GM19372 (cell line): ENCODE data around the gene EPAS1.

Experiments
- ATAC-seq: cut with Tn5 transposase; IDR thresholded peaks from one replicate; pipeline ENCODE4 v1.9.1; 2021; ENCODE audit warnings: mild to moderate bottlenecking, low read depth, moderate library complexity; ENCODE audit not compliant: unreplicated experiment

The EPAS1 gene

DNA sequence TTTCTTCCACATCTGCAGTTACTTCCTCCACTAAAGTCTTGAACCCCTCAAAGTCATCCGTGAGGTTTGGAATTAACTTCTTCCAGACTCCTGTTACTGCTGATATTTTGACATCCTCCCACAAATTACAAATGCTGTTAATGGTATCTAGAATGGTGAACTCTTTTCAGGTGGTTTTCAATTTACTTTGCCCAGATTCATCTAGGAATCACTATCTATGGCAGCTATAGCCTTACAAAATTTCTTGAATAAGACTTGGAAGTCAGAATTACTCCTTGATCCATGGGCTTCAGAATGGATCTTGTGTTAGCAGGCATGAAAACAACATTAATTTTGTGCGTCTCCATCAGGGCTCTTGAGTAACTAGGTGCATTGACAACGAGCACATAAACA is 19.9 kb downstream of the EPAS1 start:
- no peak for ATAC-seq

- ATAC-seq: no peak
Observed at GRCh38 chr2:46318579-46319460, 21.6 kb downstream of the EPAS1 start.

- ATAC-seq: no peak
Observed at GRCh38 chr2:46319711-46320110, 22.5 kb downstream of the EPAS1 start.

- no peak for ATAC-seq
Observed at GRCh38 chr2:46320141-46320567, 22.9 kb downstream of the EPAS1 start.

- ATAC-seq: no peak
Observed at GRCh38 chr2:46323730-46324129, 26.5 kb downstream of the EPAS1 start.

GRCh38 chr2:46325182-46325928 is 28.1 kb downstream of the EPAS1 start:
- no peak for ATAC-seq

DNA sequence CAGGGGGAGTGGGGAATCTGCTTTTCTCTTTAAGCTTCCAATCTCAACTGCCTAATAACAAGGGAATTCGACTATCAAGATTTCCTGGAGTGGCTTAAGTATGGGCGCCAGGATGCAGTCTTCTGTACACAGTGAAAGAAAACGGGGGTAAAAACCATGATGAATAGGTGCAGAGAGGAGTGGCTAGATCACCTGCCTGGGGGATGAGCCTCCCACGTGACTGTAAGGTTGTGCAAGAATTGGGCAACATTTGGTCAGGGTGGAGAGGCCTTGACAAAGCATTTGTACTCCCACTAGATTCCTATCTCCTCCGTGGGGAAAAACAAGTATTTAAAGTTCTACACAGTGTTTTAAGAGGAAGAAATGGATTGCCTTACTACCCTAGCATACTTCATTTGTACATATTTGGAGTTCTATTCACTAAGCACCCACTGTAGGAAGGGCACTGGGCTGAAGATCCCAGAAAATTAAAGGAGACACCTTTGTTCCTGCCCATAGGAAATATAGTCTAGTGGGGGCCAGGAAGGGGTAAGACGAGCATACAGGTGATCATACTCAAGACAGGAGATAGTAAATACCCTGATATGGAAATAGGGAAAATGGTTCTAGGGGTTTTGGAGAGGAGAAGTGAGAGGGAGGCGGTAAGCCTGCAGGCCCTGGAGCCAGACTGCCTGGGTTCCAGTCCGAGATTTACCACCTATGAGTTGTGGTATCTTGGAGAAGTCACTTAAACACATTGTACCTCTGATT is 29.2 kb downstream of the EPAS1 start:
- no peak for ATAC-seq

GRCh38 chr2:46327627-46328026 is 30.4 kb downstream of the EPAS1 start:
- no peak for ATAC-seq

DNA sequence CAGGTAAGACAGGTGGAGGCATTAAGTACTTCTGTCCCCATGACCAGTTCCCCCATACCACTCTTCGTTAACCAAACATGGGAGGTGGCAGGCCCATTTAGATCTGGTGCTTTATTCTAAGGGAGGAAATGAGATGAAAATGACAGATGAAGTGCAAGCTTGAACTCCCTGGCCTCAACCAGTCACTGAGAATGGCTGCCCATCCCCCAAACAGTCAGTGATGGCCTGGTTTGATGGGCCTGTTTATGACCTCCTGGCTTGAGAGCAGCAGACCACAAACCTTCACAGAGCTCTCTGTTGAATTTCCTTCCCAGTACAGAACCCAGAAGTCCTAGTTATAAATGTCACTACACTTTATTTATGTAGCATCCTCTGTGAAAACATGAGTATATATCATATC is 31.1 kb downstream of the EPAS1 start:
- ATAC-seq: no peak

GRCh38 chr2:46328829-46329228 is 31.6 kb downstream of the EPAS1 start:
- no peak for ATAC-seq

- ATAC-seq: no peak
Observed at GRCh38 chr2:46329340-46329739, 32.1 kb downstream of the EPAS1 start.

GRCh38 chr2:46329803-46330775 is 32.9 kb downstream of the EPAS1 start:
- ATAC-seq: no peak

GRCh38 chr2:46331109-46331766 is 34.0 kb downstream of the EPAS1 start:
- ATAC-seq: no peak

- no peak for ATAC-seq
Observed at GRCh38 chr2:46332686-46333281, 35.6 kb downstream of the EPAS1 start.

DNA sequence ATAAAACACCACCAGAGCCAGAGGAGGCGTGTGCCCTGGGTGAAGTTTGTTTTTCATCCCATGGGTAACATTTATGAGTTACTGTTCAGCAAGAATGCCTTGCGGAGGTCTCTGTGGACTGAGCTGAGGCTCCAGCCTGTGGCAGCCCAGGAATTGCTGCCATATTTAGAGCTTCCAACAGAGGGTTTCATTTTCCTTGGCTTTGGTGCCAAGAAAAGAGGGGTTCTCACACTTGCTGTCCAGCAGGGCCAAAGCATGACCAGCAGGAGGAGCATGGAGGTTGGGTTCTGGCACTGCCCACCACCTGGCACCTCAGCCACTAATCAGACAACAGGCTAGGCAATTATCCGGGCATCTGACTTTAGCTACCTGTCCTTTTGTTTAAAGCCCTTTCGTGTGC is 36.7 kb downstream of the EPAS1 start:
- no peak for ATAC-seq

GRCh38 chr2:46334389-46335271 is 37.4 kb downstream of the EPAS1 start:
- no peak for ATAC-seq

GRCh38 chr2:46335391-46336282 is 38.4 kb downstream of the EPAS1 start:
- no peak for ATAC-seq
